Stomach (tissue), 4 donors: ENCODE data around the gene SEMA3A.

Experiments
- POLR2A ChIP-seq, 4 donors: fragments of 450-650 bp; IDR thresholded peaks; one replicate each; pipeline ENCODE4 v1.6.1; 2016; ENCODE audit warnings: antibody characterized with exemption in 4 of 4, control low read depth in 2 of 4, mild to moderate bottlenecking in 1 of 4, moderate library complexity in 1 of 4
- POLR2AphosphoS5 ChIP-seq, 3 donors: sonication (generic); formaldehyde crosslinking; IDR thresholded peaks; one replicate each; pipeline ENCODE4 v1.6.1; 2016; ENCODE audit warnings: antibody characterized with exemption in 3 of 3
- TF ChIP-seq, protein P1 (sequence below), 7 experiments: fragments of 450-650 bp in 4 of 7; fragments of 200-600 bp in 3 of 7; sonication (generic) in 3 of 7; IDR thresholded peaks; one replicate each; pipeline ENCODE4 v1.5.1; 2016 to 2019; ENCODE audit warnings: antibody characterized with exemption in 7 of 7, control low read depth in 2 of 7, mild to moderate bottlenecking in 1 of 7

DNA sequence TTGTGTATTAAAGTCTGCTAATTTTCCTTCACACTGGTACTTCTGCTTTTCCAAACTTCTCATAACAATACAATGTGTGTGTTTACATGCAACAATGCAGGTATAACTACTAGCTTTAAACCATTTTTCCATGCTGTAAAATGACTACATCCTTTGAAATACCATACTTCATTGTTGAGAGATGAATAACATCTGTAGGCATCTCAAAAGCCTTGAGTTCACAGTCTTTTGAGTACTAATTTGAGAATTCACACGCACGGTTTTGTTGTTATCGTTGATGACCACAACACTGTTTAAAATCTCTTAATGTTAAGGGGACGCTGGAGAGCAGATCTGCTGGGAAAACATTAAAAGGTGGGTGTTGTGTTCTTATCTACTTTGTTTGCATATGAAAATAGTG lies 37.4 kb downstream of the SEMA3A start:
- TF ChIP-seq, protein P1, sequence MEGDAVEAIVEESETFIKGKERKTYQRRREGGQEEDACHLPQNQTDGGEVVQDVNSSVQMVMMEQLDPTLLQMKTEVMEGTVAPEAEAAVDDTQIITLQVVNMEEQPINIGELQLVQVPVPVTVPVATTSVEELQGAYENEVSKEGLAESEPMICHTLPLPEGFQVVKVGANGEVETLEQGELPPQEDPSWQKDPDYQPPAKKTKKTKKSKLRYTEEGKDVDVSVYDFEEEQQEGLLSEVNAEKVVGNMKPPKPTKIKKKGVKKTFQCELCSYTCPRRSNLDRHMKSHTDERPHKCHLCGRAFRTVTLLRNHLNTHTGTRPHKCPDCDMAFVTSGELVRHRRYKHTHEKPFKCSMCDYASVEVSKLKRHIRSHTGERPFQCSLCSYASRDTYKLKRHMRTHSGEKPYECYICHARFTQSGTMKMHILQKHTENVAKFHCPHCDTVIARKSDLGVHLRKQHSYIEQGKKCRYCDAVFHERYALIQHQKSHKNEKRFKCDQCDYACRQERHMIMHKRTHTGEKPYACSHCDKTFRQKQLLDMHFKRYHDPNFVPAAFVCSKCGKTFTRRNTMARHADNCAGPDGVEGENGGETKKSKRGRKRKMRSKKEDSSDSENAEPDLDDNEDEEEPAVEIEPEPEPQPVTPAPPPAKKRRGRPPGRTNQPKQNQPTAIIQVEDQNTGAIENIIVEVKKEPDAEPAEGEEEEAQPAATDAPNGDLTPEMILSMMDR (IDR thresholded peaks at IDR 0.05) = no peak
- TF ChIP-seq POLR2AphosphoS5 (IDR thresholded peaks at IDR 0.05) = no peak
- TF ChIP-seq POLR2A (IDR thresholded peaks at IDR 0.05) = no peak
